Colon (tissue), 2 donors: ENCODE results near the gene DRD2.

Experiments used
- FAIRE-seq: peaks from 2 replicates; lab custom pipeline; 2012; peaks lifted over from hg19 to GRCh38; lab: Jason Lieb, UNC
- donor health status: control.
- donor health status: control.

Gene DRD2

GRCh38 chr11:113484223-113484622 is 9.0 kb upstream of the DRD2 start:
- FAIRE-seq: no peak

- no peak for FAIRE-seq
These were observed 6.5 kb upstream of the DRD2 start for GRCh38 chr11:113481672-113482071.

GRCh38 chr11:113481226-113481625 is 6.0 kb upstream of the DRD2 start:
- FAIRE-seq: no peak

- no peak for FAIRE-seq
These were observed 2.1 kb upstream of the DRD2 start for GRCh38 chr11:113477321-113477720.

GRCh38 chr11:113476553-113476952 is 1.4 kb upstream of the DRD2 start:
- no peak for FAIRE-seq

DNA sequence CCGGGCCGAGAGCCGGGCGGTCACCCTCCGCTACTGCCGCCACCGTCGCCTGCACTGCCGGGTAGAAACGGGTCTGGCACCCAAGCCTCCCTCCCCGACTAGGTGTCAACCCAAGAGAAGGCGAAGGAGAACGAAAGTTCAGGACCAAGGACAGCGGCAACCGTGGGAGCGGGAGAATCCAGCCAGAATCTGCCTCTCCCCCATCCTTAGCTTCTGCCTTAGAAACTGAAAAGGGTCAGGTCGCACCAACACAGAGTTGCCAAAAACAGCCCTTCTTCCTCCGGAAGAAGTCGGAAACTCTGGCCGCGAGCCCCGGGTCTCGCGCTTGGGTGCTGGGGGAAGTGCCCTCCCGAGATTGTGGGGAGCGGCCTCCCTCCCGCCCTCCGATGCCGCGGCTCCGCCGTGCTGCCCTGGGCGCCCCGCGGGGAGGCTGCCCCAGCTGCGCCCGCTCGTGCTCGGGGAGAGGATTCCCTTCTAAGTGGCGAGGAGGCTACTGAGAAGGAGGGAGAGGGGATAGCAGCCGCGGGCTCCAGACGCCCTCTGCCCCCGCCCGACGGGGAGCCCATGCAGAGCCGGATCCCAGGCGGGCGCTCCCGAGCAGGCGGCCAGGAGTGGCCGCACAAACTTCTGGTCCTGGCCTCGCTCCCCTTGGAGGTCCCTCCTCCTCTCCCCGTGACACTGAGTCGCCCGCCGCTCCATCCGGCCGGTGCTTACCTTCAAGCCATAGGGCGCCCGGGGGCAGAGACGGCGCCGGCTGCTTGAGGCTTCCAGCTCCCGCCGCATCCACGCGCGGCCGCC is 637 bp downstream of the DRD2 start:
- no peak for FAIRE-seq

DNA sequence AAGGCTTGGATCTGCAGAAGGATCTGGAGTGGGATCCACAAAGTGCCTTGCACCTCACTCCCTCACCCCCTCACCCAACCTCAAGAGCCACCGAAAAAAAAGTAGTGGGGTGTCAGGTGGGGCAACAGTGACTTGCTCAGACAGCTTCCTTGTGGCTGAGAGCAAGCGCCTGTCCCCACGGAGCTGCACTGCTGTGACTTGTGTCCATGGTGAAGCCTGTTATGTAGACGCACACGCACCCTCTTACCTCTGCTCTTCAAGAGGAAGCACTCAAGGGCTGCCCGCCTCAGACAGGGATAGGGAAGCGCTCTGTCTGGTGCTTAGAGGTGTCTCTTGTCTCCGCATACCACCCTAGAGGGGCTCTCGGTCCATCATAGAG is 1.2 kb downstream of the DRD2 start:
- FAIRE-seq: no peak

GRCh38 chr11:113472471-113472870 is 2.7 kb downstream of the DRD2 start:
- no peak for FAIRE-seq

DNA sequence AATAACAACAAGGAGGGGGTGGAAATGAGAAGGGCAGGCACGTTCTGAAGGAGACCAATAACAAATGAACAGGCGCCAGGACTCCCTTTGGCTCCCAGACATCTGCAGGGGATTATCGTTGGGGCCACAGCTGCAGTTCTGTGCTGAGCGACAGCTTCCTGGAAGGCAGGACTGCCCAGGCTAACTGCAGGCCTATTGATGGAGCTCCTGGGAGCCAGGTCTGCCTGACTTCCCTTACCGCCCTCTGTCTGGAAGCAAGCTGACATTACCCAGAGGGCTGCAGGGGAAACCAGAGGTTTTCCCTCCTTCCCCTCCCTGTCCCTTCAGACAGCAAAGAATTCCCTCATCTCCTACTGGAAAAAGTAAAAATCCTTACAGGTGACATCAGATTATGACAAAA is 5.0 kb downstream of the DRD2 start:
- no peak for FAIRE-seq

GRCh38 chr11:113468726-113469345 is 6.4 kb downstream of the DRD2 start:
- no peak for FAIRE-seq

- no peak for FAIRE-seq
These were observed 7.7 kb downstream of the DRD2 start for GRCh38 chr11:113467545-113467944.

DNA sequence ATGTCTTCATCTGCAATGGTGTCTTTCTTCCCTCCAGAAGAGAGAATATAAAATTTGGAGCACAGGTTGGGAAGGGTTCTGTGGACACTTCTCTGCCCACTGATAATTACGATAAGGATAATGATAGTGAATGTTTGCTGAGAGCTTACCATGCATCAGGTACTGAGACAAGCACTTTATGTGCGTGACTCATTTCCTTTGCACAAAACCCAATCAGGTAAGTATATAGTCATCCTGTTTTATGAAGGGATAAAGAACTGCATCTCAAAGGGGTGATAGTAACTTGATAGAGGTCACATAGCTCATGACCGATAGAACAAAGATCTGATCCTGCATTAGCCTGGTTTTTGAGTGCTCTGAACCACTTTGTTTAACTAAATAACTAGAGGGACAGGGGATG is 9.4 kb downstream of the DRD2 start:
- no peak for FAIRE-seq

DNA sequence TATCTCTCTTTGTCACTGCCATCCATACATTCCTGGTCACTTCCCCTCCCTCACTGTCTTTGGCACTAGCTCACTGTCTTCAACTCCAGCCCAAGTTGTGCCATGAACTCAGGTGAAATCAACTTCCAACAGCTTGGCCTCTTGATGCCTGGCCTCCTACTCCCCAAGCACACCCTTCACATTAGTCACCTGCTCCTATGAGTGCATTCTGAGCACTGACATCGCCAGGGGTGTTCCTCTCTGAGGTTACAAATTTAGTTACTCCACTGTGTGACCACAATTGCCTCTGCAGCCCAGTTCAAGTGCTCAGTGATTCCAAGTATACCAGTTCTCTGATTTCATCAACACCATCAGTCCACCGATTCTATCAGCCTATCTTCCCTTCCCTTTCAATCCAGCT is 10.8 kb downstream of the DRD2 start:
- no peak for FAIRE-seq

- FAIRE-seq: no peak
These were observed 12.4 kb downstream of the DRD2 start for GRCh38 chr11:113462830-113463229.

- no peak for FAIRE-seq
These were observed 13.6 kb downstream of the DRD2 start for GRCh38 chr11:113461639-113462038.

- no peak for FAIRE-seq
These were observed 14.7 kb downstream of the DRD2 start for GRCh38 chr11:113460469-113460868.

- no peak for FAIRE-seq
These were observed 17.0 kb downstream of the DRD2 start for GRCh38 chr11:113458189-113458588.

DNA sequence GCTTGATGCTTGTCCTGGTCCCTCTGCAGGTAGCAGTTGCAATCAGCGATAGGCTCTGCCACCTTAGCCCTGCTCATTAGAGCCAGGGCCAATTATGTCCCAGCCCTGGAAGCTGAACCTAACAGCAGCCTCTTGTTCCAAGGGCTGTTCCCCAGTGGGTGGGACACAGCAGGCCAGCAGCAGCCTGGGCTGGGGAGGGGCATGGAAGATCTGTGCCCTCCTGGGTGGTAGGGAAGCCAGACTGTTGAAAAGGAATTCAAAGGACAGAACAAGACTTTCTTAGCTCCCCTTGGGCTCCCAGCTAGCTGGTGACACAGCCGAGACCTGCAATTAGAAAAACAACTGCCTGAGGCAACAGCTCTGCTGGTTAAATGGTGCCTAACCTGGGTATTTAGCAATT is 17.4 kb downstream of the DRD2 start:
- no peak for FAIRE-seq

DNA sequence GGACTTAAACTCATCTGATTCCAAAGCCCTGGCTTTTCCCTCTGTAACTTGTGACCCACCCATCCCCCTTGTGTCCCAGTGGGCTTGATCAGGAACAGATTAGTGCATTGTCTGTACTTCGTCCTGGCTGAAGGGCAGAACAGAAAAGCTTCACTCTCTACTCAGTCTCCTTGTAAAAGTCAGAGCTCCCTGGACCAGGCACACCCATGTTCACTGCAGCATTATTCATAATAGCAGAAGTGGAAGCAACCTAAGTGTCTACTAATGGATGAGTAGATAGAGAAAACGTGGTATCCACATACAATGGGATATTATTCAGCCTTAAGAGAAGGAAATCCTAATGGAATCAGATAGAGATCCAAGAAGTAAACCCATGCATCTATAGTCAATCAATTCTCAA is 20.7 kb downstream of the DRD2 start:
- FAIRE-seq: no peak

DNA sequence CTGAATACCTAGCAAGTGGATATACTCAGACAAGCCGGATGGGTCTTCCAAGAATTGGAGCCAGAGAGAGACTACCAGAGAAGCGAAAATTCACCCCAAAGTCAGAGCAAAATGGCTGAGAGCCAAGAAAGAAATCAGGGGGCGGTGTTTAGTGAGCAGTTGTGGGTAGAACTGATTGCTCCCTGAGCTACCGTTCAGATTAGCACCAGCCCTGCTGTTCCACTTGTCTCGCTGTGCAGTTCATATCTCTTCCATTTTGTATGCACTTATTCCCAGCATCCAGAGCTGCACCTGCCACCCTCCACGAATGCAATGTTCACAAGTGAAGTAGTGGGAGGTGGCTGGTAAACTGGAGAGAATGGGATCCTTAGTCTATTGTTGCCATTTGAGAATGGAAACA is 25.5 kb downstream of the DRD2 start:
- FAIRE-seq: no peak

DNA sequence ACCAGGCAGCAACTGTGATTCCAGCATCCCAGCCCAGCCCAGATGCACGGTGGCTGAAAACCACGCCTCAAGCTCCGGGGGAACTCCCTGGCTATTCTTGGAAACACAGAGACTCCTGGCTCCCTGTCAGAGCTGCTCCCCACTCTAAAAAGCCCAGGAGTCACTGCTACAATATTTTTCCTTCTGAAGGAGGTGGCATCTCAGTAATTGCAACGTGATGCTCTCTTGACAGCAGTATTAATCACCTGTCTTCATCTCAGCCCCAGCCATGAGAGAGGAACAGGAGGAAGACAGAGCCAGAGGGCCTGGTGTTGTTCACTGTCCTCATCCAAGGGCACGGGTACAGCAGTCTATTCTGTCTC is 26.9 kb downstream of the DRD2 start:
- FAIRE-seq: no peak

DNA sequence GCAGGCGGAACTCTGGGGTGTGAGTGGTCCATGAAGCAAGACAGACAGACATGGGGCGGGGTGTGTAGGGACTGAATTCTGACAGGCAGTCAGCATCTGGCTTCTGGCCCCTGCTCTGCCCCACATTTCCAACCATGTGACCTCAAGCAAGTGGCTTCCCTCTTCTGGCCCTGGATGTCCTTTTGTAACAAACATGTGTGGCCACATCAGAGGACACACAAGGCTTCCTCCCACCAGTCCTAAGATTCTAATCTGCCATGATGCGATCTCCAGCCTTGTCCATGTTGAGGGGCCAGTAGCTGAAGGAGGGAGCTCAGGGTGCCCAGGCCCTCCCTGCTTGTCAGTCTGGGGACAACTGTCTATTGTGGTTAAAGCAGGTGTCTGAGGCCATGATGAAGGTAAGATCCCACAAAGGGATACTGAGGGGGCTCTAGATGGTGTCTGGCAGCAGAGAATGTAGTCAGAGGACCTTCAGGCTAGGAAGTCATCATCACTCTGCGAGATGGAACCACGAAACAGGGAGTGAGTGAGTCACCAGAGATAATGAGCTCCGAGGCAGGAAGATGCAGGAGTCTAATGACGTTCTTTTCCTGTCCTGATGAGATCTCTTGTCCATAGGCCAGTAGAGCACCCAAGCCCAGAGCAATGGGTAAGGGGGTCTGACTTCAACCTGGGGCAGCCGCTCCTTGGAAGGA is 27.4 kb downstream of the DRD2 start:
- no peak for FAIRE-seq

GRCh38 chr11:113446938-113447337 is 28.3 kb downstream of the DRD2 start:
- FAIRE-seq: no peak

DNA sequence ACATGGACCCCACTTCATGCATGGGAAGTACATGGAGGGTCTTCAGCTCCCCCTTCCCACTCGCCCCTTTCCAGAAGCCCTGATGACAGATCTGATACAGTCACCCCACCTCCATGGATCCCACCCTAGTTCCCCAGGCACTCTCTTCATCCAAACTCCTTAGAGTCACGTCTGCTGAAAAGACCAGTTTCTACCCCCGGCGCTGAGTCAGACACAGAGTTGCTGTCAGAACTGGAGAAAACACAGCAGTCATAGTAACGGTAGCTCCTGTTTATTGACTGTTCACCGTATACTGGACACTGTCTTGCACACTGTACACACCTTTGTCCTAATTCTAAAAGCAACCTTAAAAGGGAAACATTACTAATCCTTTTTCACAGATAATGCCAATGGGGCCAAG is 29.1 kb downstream of the DRD2 start:
- FAIRE-seq: no peak
